ENCODE results near the gene EFNA2. TPM values are rescaled to one million over a fixed set of nuclear protein-coding genes. Genes with fewer than 3 reads are reported as not detected.

The EFNA2 gene
- total RNA-seq, 1 donor = not detected

DNA sequence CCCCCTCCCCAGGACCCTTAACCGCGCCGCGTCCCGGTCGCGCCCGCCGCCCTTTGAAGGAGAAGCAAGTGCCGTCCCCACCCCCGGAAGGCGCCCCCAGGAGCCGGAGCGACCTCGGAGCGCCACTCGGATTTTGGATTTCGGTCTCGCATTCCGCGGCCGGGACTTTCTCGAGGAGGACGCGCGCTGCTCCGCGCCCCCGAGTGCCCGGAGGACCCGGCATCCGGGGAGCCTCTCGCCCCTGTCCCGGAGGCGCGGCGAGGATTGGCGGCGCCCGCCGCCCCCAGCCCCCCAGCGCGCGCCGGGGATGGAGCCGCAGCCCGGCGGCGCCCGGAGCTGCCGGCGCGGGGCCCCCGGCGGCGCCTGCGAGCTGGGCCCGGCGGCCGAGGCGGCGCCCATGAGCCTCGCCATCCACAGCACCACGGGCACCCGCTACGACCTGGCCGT is 35.7 kb upstream of the EFNA2 start:
- peak overlapping the region; percentile 86 for H3K4me3 ChIP-seq (ENCODE audit: low read depth, low read length)
- TF ChIP-seq, protein P1, sequence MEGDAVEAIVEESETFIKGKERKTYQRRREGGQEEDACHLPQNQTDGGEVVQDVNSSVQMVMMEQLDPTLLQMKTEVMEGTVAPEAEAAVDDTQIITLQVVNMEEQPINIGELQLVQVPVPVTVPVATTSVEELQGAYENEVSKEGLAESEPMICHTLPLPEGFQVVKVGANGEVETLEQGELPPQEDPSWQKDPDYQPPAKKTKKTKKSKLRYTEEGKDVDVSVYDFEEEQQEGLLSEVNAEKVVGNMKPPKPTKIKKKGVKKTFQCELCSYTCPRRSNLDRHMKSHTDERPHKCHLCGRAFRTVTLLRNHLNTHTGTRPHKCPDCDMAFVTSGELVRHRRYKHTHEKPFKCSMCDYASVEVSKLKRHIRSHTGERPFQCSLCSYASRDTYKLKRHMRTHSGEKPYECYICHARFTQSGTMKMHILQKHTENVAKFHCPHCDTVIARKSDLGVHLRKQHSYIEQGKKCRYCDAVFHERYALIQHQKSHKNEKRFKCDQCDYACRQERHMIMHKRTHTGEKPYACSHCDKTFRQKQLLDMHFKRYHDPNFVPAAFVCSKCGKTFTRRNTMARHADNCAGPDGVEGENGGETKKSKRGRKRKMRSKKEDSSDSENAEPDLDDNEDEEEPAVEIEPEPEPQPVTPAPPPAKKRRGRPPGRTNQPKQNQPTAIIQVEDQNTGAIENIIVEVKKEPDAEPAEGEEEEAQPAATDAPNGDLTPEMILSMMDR (IDR thresholded peaks at IDR 0.05; ENCODE audit: insufficient read depth, low read length) = no peak
- no peak for DNase-seq (ENCODE audit: low read depth)

DNA sequence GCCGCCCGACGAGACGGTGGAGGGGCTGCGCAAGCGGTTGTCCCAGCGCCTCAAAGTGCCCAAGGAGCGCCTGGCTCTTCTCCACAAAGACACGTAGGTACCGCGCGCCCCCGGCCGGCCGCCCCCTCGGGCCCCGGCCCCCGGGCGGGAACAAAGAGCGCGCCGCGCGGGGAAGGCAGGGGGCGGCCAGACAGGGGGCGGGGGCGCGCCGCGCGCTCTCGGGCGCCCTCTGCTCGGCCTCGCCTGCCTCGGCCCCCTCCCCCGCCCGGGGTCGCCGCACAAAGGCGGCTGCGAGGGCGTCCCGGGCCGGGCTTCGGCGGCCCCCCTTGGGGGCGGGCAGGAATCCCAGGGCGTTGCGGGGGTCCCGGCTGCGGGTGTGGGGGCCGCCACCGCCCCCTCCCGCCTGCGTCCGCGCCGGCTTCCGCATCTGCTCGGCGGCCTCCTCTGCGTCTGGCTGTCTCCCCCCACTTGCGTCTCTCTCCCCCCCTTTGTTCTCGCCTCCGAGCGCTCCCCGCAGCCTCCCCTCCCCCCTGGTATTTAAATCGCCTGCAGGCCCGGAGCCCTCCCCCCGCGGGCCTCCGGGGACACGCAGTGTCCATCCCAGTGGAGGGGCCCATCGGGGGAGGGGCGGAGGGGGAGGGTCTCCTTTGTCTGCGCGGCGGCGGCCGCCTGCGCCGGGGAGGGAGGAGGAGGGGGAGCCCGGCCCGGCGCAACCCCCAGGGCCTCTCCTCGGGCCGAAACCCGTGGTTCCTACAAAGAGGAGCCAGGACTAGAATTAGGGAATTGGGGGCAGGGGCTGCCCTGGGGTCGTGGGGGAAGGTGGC is 35.0 kb upstream of the EFNA2 start:
- DNase-seq (ENCODE audit: low read depth) = peak; percentile 63
- peak overlapping the region; percentile 86 for H3K4me3 ChIP-seq (ENCODE audit: low read depth, low read length)
- TF ChIP-seq, protein P1 (IDR thresholded peaks at IDR 0.05; ENCODE audit: insufficient read depth, low read length) = no peak

DNA sequence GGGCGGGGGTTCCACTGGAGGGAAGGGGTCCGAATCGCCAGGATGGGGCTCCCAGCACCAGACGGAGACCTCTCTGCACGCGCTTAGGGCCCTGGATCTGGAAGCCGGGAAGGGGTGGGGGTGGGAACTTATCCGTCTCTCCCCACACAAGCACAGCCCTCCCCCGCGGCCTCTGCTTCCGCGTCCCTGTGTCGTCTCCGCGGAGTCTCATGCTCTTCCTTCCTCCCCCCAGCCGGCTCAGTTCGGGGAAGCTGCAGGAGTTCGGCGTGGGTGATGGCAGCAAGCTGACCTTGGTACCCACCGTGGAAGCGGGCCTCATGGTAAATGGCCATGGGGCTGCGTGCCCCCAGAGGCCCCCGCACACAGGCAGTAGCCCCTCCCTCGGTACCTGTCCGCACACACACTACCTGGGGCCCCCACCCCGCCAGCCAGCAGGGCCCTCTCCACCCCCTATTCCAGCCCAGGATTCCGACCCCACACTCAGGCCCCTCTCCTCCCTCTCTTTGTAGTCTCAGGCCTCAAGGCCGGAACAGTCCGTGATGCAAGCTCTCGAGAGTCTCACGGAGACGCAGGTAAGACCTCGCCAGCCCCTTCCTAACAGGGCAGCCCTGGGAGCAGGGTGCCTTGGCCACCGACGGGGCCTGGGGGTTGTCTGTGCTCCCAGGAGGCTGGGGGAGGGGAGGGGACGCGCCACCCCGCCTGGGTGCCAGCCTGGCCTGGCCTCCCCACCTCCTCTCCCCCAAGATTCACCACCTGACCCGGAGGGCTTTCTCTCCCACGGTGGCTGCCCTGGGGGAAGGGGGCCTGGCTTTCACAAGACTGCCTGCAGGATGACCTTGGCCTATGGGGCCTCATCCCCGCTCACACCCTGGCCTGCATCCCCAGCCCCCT is 34.1 kb upstream of the EFNA2 start:
- DNase-seq (ENCODE audit: low read depth) = peak; percentile 63
- peak overlapping the region; percentile 86 for H3K4me3 ChIP-seq (ENCODE audit: low read depth, low read length)
- TF ChIP-seq, protein P1 (IDR thresholded peaks at IDR 0.05; ENCODE audit: insufficient read depth, low read length) = no peak

DNA sequence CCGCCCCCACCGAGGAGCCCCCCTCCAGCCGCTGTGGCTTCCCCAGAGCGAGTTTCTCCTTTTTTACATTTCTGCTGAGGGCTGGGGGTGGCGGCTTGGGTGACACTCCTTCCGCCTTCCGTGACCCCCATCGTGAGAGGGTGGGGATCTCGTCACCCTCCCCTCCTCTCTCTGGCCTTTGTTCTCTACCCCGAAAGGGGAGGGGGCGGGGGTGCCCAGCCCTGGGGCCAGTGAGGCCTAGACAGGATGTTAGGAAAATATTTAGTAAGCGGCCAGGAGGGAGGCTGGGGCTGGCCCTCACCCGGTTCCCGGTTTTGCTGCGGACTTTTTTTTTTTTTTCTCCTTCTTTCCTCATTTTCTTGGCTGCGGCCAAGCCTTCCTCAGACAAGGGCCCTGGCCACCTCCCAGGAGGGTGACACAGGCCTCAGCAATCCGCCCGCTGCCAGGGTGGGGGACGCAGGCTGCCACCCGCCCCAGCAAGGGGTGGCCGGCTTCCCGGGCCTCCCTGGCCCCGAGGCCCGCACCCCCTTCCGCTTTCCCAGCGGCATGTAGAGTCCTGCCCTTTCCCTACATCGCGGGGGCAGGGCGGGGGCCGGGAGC is 33.4 kb upstream of the EFNA2 start:
- DNase-seq (ENCODE audit: low read depth) = peak; percentile 99
- TF ChIP-seq, protein P1 (IDR thresholded peaks at IDR 0.05; ENCODE audit: insufficient read depth, low read length) = no peak
- peak overlapping the region; percentile 86 for H3K4me3 ChIP-seq (ENCODE audit: low read depth, low read length)

DNA sequence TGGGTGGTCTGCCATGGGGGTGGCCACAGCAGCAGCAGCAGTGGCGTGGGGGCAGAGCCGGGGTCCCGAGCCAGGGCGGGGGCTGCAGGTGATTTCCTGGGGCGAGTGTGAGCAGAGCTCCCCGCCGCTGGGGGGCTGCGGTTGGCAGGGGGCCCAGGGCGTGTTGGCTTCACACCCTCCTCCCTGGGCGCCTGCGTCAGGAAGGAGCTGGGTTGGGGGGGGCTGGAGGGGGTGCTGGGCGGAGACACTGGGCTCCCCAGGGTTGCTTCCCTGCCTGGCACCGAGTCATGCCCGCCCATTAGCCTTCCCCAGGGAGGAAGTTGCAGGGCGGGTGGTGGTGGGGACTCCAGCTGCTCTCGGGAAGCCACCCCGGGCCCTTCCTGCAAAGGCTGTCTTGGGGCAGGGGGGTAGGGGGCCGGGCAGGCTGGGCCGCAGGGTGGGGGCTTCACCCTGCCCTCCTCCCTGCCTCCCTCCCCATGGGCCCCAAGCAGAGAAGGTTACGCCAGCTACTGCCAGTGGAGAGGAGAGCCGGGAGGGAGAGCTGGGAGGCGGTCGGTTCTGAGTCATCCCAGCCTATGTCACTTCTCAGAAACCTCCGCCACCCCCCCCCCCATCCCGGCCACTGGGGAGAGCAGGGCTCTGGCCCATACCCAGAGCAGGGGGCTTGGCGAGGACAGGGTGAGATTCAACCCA is 32.7 kb upstream of the EFNA2 start:
- peak; percentile 97 for DNase-seq (ENCODE audit: low read depth)
- H3K4me3 ChIP-seq (ENCODE audit: low read depth, low read length) = peak overlapping the region; percentile 86
- TF ChIP-seq, protein P1 (IDR thresholded peaks at IDR 0.05; ENCODE audit: insufficient read depth, low read length) = peak; percentile 40

DNA sequence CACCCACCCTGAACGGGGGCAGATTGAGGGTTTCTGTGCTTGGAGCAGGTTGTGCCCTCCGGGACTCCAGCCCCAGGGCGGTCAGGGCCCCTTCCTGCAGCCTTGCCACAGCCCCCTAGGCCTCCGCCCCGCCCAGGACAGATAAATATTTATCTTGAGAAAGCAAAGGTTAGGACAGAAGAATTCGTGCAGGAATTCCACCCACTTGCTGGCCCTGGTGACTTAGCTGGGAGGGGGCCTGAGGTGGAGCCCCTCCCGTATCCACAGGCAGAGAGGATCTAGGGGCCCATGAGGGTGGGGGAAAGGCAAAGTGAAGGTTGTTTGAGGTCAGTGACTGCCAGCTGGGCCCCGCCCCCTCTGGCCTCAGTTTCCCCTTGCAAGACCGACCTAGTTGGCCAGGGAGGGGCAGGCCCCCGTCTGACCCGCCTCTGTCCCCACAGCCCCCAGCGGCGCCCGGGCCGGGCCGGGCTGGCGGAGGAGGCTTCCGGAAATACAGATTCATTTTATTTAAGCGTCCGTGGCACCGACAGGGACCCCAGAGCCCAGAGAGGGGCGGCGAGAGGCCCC is 32.1 kb upstream of the EFNA2 start:
- peak overlapping the region; percentile 64 for H3K4me3 ChIP-seq (ENCODE audit: low read depth, low read length)
- DNase-seq (ENCODE audit: low read depth) = no peak

More for the DNA sequence above, 32.1 kb upstream of the EFNA2 start:
- TF ChIP-seq, protein P1 (IDR thresholded peaks at IDR 0.05; ENCODE audit: insufficient read depth, low read length) = no peak

Data from fibroblast of the aortic adventitia (primary cell).